NCI-H1694 (cell line): ENCODE results near the gene BCAS3.
A peak's percentile ranks its signal among the peaks of the same experiment; 100 is the strongest.
"Not testable (repeated sequence)": the region's sequence is repeated elsewhere in the genome, so short reads cannot be mapped to it uniquely, and the experiment has no call there.

Experiments
- DNase-seq: peaks from one replicate; lab custom pipeline; 2025; lab: John Stamatoyannopoulos, UW

BCAS3 gene

DNA sequence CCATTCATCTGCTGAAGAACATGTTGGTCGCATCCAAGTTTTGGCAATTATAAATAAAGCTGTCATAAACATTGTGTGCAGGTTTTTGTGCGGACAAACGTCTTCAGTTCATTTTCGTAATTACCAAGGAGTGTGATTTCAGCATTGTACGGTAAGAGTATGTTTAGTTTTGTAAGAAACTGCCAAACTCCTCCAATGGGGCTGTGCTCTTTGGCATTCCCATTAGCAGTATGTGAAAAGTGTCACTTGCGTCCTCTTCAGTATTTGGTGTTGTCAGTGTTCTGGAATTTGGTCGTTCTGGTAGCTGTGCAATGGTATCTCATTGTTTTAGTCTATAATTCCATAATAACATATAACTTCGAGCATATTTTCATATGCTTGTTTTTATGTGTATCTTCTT, 120.9 kb downstream of the BCAS3 start:
- DNase-seq: no peak

DNA sequence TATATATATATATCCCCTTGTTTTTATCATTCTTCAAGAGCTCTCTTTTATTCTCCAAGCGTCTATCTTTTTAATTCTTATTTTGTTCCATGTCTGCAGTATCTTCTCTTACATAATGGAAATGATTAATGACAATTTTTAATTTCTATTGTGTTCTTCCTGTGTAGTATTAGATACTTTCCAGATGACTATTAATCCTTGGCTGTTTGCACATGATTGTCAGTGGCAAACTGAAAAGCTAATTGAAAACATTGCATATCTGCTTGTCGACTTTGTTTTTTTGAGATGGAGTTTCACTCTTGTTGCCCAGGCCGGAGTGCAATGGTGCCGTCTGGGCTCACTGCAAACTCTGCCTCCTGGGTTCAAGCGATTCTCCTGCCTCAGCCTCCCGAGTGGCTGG, 124.7 kb downstream of the BCAS3 start:
- no peak for DNase-seq

DNA sequence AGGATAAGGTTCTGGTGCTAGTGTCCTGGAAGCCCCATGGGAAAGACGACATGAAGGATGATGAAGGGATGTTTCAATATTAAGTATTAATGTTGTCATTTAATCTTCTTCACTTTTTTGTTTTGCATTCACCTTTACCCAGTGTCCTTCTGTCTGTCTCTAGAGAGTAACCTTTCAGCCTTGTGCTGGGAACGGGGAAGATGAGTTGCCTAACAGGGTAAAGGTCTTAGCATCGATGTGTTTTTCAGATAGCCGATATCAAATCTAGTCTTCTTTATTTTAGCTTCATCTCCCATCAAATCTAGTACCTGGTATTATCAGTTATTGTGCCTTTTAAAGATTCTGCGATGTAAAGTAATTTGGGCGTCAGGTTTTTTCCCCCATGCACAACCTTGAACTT, 125.4 kb downstream of the BCAS3 start:
- DNase-seq: no peak

DNA sequence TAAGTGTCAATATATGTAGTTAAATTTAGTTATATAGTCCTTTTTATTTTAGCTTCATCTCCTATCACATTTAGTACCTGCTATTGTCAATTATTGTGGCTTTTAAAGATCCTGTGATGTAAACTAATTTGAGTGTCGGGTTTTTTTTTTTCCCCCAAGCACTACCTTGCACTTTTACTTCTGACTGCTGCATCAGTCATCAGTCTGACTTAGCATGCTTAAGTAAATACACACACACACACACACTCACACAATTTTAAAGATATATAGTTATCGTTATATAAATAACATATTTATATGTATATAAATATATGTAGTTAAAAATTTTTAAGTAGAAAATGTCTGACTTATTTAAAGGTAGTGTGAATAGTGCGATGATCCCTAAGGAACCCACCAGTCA, 127.2 kb downstream of the BCAS3 start:
- DNase-seq: no peak

DNA sequence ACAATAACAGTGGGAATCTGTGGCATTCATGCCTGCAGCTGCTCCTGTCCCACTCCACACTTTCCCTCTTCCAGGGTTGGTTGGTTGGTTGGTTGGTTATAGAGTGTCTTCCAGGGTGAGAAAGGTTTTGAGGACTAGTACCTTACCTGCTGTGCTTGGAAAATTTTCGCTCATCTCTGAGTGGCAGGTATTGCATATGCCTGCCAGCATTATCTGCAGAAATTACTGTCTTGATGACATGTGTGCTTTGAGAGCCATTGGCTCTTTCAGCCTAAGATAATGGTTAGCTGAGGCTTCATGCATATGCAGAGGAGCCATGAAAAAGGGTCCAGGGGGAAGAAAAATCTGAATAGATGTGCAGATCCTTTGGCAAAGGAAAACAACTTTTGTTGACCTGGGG, 131.8 kb downstream of the BCAS3 start:
- DNase-seq: no peak

DNA sequence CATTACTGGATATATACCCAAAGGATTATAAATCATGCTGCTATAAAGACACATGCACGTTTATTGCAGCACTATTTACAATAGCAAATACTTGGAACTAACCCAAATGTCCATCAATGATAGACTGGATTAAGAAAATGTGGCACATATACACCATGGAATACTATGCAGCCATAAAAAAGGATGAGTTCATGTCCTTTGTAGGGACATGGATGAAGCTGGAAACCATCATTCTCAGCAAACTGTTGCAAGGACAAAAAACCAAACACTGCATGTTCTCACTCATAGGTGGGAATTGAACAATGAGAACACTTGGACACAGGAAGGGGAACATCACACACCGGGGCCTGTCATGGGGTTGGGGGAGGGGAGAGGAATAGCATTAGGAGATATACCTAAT, 137.3 kb downstream of the BCAS3 start:
- DNase-seq: not testable (repeated sequence)

DNA sequence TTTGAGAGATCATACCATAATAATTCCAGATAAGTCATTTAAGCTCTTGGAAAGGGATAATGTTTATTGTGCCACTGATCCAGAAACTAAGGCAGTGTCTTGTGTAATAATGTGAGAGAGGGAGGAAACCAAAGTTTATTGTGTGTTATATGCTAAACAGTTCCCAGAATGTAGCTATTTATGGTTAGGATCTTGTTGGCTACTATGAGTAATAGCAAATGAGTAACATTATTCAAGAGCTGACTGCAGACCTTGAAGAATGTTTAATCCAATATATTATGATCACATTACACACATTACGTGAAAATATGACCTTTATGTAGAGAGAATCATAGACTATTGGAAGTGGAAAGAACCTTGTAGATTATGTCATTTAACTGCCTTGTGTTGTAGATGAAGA, 139.5 kb downstream of the BCAS3 start:
- no peak for DNase-seq

DNA sequence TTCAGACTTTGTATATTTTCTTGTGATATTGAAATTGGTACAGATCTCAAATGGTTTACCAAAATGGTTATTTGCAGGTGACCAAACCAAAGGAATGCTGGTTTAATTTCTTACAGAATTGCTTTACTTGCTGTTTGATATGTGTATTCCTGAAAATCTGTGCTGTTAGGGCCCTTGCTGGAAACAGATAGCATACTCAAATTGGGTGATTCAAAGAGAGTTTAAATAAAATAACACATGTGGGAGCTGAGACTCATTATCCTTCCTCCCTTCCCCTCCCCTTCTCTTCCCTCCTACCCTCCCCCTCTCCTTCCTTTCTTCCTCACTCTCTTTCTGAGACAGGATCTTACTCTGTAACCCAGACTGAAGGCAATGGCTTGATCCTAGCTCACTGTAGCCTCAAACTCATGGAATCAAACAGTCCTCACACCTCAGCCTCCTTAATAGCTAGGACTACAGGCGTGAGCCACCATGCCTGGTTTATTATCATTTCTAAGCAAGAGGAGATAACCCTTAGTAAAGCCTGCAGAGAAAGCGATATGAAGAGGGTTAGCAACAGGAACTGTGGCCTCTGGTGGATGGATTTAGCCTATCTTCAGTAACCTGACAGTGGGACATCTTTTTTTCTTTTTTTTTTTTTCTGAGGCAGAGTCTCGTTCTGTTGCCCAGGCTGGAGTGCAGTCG, 141.9 kb downstream of the BCAS3 start:
- no peak for DNase-seq

DNA sequence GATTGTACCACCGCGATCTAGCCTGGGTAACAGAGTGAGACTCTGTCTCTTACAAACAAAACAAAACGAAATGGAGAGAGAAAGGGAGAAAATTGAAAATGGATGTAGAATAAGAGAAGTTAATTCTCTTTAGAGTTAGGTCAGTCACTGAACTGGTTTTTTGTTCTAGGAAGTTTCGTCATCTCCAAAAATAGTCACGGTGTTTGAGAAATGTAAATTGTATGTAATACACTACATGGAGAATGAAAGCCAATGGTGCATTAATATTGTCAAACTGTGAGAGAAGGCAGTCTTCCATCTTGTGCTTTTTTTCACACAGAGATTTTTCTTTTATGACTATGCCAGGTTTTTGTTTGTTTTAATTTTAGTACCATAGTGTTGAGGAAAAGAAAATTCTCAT, 145.9 kb downstream of the BCAS3 start:
- no peak for DNase-seq

DNA sequence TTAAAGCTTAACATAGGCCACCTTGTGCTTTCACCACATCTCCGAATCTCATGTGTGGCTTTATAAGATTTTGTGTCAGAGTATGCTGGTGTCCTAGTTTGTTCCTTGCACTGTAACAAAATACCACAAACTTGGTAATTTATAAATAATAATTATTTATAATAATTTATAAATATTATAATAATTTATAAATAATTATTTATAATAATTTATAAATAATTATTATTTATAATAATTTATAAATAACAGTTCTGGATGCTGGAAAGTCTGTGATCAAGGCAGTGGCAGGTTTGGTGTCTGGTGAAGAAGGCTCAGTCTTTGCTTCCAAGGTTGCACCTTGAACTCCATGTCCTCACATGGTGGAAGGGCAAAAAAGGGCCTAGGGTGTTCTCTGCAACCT, 147.7 kb downstream of the BCAS3 start:
- no peak for DNase-seq

DNA sequence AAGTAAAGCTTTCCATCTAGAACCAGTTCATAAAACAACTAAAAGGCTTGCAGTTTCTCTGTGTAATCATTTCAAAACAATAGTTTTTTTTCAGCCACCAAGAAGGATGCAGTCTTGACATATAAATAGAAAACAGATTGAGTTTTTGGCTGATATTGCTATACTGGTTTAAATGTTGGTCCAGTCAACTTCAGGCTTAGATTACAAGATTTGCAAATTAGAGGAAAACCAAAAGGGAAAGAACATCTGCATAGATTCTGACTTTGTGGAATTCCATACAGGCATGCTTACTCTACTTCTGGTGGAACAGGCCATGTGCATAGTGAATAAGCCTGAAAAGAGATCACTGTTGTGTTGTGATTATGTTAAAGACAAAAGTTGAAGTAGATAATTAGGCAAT, 150.3 kb downstream of the BCAS3 start:
- no peak for DNase-seq

DNA sequence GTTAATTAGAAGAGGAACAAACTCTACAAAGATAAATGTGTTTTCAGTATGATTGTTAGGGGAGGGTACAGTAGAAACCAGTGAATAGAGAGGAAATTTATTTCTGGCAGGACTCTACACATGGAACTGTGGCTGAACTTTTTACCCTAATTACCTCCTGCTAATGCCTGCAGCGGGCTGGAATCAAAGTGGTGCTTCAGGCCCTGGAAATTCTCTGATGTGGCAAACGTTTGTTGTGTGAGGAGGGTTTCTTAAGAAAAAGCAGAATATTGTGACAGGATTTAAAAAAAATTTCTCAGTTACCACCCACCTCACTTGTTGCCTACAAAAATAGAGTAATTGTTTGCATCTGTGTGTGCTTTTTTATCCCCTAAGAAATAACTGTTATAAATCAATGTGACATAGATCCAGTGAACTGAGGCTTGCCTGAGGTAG, 154.5 kb downstream of the BCAS3 start:
- peak; percentile 9 for DNase-seq

DNA sequence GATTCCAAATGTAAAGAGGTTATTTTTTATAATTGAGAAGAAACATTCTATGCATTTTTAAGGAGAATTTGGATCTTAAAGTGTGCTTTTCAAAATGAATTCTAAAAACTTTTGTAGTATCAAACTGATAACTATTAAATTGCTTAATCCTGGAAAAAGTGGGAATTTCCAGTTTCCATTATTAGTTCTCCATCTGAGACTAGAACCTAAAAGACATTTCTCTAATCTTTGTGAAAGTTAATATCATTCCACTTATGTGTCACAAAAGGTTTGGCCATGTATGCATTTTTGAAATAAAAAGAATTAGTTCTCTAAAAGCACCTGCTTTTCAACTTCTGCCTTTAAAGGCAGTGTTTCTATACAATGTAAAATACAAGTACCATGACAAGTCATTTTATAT, 155.0 kb downstream of the BCAS3 start:
- no peak for DNase-seq

DNA sequence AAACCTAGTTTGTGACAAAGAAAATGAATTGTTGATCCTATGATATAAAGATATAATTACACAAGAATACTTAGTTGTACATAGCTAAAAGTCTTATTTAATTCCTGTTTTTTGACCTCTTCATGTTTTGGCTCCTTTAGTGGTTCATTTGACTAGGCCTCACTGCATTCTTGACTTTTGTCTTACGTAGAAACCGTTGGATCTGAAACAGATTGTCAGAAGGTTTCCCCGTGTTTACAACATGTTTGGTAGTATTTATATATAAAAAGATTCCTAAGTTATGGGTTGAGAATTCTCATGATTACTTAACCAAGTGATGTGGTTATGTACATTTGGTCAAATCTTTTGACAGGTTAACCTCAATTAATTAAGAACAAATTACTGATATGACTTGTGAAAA, 162.8 kb downstream of the BCAS3 start:
- DNase-seq: no peak

DNA sequence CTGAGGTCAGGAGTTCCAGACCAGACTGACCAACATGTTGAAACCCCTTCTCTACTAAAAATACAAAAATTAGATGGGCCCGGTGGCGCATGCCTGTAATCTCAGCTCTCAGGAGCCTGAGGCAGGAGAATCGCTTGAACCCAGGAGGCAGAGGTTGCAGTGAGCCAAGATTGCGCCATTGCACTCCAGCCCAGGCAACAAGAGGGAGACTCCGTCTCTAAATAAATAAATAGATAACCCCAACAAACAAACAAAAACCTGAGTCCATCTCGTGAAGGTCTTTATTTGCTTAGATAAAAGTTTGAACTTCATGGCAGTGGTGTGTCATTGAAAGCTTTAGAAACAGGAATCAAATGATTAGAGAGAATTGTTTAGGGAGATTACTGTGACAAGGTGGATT, 167.4 kb downstream of the BCAS3 start:
- no peak for DNase-seq

DNA sequence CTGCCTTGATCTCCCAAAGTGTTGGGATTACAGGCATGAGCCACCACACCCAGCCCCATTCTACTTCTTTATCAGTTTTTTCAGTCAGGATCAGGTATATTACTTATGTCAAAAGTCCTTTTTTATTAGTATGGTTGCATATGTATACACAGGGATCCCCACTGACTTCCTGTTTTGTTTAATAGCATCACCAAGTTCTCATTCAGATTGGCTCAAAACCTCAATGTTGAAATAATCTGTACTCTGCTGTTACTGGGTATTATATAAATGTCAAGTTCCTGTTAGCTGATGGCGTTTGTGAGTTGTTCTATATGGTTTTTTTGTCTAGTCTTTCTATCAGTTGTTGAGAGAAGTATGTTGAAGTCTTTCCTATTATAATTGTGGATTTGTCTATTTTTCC, 168.5 kb downstream of the BCAS3 start:
- DNase-seq: no peak

DNA sequence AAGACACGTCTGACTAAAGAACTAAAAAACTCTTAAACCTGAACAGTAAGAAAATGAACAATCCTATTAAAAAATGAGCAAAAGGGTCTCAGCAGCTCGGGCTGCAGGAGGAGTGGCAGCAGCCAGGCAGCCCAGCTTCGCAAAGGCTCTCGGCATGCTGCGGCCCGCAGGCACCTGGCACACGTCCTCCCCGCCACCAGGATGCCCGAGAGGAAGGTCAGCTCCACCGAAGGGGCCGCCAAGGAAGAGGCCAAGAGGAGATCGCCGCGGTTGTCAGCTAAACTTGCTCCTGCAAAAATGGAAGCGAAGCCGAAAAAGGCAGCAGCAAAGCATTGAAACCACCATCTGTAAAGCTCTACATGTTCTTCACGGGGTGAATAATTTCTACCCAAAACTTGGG, 173.5 kb downstream of the BCAS3 start:
- no peak for DNase-seq

DNA sequence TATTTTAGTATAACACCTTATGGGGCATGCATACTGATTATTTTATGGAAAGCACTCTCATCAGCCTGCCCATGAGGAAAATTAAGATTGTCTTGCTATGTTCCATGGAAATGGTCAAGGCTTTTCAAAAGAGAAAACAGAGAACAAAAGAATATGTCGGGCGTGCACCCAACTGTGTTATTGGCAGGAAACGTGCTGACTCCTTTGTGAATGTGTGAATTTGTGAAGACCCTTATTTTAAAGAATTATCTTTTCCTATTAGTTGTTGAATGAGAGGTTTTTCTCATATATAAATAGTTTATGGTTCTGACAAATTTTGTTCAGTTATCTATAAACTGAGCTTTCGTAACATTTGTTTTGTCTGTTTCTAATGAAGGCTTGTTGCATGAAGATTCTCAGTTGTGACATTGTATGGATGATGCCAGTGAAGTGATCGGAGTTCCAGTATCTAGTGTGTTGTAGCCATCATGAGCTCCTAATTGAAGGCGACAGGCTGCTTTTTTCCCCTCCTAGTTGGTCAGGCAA, 180.0 kb downstream of the BCAS3 start:
- DNase-seq: no peak

DNA sequence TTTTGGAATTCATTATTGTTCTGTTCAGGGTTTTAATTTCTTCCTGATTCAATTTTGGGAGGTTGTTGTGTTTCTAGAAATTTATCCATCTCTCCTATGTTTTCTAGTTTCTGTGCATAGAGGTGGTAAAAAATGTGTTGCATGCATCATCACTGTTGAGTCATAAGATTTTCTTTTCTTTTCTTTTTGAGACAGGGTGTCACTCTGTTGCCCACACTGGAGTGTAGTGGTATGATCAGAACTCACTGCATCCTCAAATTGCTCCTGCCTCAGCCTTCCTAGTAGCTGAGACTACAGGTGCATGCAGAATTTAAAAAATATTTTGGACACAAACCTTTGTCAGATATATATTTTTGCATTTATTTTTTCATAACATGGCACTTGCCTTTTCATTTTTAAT, 184.8 kb downstream of the BCAS3 start:
- no peak for DNase-seq

DNA sequence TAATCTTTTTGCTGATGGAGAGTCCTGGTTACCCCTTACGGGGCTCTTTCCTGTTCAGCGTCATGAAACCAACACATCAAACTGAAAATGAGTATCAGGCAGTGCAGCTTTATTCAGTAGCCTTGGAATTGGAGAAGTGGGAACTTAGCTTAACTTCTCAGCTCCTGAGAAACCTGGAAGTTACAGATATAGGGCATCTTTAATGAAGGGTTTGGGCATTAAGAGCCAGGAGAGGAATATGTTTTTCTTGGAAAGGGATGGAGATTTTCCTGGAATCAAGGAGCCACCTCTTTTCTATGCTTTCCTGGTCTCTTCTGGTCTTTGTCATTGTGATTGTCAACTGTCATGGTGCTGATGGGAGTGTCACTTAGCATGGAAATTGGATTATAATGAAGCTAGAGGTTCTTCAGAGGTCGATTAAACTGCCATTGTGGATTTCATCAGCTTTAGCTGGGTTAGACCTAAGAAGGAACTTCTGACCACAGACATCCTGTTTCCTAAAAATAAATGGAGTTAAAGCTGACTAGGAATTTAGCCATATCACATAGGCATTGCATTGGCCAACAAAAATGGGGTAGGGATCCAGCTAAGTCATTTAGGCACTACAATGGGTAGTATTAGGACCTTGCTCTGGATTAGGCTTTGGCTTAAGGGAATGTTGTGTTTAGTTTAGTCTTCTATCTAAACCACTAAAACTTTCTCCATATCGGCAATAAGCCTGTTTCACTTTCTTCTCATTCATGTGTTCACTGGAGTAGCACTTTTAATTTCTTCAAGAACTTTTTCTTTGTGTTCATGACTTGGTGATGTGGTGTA, 186.4 kb downstream of the BCAS3 start:
- DNase-seq: no peak

DNA sequence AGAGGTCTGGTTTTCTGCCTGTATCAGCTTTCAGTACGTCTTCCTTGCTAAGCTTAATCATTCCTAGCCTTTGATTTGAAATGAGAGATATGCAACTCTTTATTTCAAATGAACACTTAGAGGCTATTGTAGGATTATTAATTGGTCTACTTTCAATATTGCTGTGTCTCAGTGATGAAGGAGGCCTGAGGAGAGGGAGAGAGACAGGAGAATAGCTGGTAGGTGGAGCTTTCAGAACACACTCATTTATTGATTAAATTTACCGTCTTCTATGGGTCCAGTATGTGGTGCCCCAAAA, 187.0 kb downstream of the BCAS3 start:
- DNase-seq: no peak

DNA sequence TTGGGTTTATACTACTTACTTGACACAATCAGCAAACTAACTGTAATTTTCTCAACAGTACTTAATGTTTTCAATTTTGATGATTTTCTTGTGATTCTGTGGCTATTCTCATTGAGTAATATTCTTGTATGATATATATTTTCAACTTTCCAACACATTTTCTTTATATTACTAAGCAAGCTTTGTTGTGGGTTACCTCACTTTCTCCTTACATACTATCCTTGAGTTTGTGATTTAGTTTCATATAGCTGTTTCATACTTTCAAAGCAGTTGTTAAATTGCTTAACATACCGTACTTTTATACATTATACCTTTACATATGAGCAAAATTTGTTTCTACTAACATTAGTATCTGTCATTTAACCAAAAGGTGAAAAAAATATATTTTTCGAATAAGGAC, 197.1 kb downstream of the BCAS3 start:
- DNase-seq: no peak

DNA sequence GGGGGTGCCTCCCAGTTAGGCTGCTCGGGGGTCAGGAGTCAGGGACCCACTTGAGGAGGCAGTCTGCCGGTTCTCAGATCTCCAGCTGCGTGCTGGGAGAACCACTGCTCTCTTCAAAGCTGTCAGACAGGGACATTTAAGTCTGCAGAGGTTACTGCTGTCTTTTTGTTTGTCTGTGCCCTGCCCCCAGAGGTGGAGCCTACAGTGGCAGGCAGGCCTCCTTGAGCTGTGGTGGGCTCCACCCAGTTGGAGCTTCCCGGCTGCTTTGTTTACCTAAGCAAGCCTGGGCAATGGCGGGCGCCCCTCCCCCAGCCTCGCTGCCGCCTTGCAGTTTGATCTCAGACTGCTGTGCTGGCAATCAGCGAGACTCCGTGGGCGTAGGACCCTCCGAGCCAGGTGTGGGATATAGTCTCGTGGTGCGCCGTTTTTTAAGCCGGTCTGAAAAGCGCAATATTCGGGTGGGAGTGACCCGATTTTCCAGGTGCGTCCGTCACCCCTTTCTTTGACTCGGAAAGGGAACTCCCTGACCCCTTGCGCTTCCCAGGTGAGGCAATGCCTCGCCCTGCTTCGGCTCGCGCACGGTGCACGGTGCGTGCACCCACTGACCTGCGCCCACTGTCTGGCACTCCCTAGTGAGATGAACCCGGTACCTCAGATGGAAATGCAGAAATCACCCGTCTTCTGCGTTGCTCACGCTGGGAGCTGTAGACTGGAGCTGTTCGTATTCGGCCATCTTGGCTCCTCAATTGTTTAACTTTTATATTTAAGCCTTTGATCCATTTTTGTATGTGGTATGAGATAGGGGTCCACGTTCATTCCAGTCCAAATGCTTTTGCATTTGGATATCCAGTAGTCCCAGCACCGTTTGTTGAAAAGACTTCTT, 209.3 kb downstream of the BCAS3 start:
- not testable (repeated sequence) for DNase-seq
